HG03060 (cell line): Measurements from ENCODE around the gene SIAE.
A peak's percentile ranks its signal among the peaks of the same experiment; 100 is the strongest.
"Not testable (repeated sequence)": the region's sequence is repeated elsewhere in the genome, so short reads cannot be mapped to it uniquely, and the experiment has no call there.

Source experiments
- ATAC-seq: cut with Tn5 transposase; IDR thresholded peaks from one replicate; pipeline ENCODE4 v1.9.1; 2021; ENCODE audit warnings: low read depth, moderate number of reproducible peaks; ENCODE audit not compliant: unreplicated experiment

Gene SIAE

GRCh38 chr11:124629961-124630360 is 43.6 kb downstream of the SIAE start:
- no peak for ATAC-seq

DNA sequence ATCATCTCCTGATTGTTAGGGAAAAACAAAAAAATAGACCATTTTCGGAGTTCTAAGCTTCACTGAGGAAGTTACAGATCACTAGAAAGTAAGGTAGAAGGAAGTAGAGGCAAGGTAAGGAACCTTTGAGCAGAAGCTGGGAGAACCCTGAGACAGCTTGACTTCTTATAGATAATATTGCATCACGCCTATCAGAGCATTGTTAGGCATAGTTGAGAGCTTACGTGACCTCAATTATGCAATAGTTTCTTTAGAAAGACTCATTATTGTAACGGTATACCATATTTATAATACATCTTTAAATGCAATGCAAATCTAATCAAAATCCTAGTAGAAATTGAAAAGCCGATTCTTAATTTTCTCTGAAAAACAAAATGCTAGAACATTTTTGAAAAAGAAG is 46.0 kb downstream of the SIAE start:
- ATAC-seq, result no peak

DNA sequence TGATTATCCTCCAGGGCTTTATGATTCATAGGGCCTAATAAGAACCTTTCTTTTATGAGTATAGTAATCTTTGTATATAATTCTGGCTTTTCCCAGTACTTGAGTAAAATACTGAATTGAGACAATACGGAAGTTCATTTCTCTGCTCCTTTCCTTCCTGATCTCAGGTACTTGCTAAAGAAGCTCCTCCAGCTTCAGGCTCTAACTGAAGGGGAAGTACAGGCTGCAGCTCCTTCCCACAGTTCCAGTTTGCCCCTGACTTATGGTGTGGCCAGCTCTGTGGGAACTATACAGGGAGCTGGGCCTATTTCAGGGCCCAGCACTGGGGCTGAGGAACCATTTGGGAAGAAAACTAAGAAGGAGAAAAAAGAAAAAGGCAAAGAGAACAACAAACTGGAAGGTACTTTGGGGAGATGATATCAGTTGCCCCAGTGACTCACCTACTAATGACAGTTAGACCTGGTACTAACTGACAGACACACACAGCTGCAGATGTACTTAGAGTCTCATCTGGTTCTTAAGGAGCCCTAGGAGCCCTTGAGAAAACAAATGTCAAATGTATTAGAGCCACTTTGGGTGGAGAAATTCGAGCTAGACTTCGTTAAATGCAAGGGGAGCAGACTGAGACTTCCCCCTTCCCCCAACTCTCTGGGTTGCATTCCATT is 47.9 kb downstream of the SIAE start:
- ATAC-seq, result no peak

DNA sequence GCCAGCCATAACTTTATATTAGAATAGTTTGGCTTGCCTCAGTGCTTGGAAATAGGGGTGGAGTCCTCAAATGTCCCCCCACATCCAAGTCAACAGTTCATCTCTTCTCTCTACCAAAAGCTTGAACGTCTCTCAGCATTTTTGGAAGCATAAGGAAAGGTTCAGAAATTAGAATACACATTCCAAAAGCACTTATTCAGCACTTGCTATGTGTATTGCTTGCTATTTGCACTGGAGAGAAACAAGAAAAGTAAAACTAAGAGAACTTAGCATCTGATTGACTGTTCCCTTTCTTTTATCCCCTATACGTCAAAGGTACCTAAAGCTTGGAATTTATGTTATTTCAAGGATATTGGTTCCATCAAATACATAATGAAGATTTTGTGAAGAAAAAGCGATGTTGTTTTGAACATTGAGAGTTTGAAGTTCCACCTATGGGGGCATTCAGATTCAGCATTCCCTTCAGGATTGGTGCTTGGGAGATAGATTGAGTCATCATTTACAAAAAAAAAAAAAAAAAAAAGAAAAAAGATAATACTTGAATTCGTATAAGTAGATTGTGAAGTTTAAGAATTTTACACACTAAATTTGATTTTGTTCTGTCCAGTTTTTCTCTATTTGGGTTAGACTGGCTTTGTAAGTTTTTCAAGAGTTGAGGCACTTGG is 49.5 kb downstream of the SIAE start:
- ATAC-seq, result no peak

DNA sequence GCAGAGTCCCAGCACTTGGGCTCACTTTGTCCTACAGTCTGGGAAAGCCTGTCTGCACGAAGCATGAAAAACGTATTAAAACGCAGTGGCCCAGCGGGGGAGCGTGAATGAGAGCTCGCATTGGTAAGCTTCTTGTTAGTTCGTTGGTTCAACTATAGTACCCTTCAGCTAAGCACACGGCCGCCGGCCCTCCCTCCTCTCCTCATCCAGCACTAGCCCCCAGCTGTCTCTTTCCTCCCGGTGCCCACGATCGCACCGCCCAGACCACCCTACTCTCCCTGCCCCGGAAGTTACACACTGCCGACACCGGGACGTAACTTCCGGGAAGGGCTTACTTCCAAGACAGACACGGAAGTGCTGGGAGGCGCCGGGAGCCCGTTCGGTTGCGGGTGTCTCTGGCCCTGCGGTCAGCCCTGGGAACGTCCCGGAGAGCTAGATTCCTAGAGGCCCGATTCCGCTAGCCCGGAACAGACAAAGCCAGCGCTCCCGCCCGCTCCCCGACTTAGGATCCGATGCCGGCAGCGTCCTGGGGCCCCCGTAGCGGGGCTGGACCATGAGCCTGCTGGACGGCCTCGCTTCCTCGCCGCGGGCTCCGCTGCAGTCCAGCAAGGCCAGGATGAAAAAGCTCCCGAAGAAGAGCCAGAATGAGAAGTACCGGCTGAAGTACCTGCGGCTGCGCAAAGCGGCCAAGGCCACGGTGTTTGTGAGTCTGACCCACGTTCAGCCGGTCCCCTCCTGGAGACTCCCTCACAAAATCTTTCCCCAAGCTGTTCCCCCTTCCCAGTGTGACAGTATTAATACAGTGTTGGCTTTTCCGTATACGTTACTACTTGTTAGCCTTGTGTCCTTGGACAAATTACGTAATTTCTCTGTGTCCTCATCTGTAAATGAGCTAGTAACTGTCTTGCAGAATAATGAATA is 50.7 kb downstream of the SIAE start, which contains the start of gene TBRG1:
Gene TBRG1, plus strand, starts transcription at position 334 of the 921 bp plus-strand sequence. Its CDS starts 220 bp downstream, at position 554.
- ATAC-seq, result peak; percentile 94

GRCh38 chr11:124618863-124619262 is 54.7 kb downstream of the SIAE start:
- ATAC-seq, result no peak

DNA sequence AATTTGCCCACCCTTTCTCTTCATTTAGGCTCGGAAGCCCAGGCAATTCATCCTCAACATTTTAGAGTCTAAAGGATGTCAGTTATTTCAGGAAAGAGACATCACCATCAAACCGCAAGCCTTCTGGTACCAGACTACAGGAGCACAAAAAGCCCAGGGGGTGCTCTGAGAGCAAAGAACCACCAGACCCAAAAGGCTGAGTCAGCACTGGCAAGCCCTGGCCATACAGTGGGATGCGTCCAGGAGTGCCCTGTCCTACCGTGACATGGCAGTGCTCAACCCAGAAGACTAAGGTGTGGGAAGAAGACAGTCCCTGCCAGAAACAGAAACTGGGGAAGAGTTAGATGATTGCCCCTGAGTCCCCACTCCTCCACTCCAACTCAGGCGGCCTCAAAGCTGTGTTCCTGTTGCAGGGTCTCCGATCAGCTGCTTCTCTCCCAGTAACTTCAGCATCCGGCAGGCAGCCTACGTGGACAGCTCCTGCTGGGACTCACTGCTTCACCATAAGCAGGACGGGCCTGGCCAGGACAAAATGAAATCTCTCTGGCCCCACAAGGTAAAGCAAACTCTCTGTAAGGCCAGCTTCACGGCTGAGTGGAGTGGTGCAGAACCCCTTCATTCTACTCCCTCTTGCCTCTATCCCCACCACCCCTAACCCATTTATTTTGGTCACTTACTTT is 60.8 kb downstream of the SIAE start:
- no peak for ATAC-seq

- no peak for ATAC-seq
These were observed 61.5 kb downstream of the SIAE start for GRCh38 chr11:124612045-124612444.

DNA sequence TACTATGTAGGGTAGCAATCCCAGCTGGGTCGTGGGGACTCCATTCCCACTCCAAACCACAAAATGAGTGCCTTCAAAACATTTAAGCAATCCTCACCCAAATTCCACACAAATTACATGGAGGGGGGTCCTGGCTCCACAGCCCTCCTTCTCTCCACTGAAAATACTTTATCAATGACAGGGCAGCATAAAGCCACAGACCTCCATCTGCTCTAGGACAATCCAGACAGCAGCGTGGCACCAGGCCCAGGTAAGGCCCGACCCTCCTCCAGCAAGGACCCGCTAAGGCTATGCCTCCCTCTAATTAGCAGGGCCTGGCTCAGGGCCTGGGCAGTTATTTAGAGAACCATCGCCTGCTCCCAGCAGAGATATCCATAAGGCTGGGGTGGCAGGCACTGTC is 62.5 kb downstream of the SIAE start, which contains the start of gene PANX3:
Gene PANX3, plus strand, starts transcription at position 365 of the 400 bp plus-strand sequence. CDS start 129 bp downstream, outside the sequence.
- ATAC-seq, result no peak

DNA sequence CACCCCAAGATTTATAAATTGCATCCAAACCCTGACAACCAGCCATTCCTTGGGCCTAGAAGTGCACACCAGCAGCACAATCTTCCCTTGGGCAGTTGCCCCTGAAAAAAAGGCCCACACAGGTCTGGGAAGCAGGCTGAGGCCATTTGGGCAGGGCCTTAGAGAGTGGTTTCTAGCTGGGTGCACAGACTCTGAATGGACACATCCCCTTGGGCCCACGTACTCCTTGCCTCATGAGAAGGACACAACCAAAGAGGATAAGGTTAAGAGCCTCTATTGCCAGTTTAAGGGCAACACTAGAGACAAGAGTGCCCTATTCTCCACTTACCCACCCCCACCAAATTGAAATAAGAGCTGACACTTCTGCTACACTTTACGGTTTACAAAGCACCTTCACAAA is 63.2 kb downstream of the SIAE start:
- ATAC-seq, result no peak

DNA sequence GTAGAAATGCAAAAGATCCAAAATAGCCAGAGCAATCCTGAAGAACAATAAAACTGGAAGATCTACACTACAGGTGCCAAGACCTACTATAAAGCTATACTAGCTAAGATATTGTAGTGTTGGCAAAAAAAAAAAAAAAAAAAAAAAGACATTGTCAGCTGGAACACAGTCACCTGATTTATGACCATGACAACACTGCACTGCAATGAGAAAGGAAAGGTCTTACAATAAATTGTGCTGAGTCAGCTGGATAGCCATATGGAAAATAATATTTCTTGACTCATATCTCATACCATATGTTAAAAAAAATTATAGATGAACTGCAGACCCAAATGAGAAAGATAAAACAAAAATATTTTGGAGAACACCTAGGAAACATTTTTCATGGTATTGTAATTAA is 65.4 kb downstream of the SIAE start:
- ATAC-seq, result no peak

DNA sequence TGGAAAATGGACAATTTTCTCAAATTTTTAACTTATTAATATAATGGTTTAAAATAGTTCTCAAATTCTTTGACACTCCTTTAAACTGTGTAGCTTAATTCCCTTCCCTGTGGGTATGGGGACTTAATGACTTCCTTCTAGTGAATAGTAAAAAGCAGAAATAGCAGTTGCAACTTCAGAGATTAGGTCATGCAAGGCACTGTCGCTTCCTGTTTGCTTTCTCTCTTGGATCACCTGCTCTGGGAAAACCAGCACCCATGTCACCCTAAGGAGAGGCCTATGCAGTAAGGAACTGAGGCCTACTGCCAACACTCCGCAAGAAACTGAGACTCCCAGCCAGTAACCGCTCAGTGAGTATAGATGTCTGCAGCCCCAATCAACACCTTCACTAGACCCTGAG is 67.8 kb downstream of the SIAE start:
- no peak for ATAC-seq

- ATAC-seq, result not testable (repeated sequence)
These were observed 70.8 kb downstream of the SIAE start for GRCh38 chr11:124602723-124603122.

DNA sequence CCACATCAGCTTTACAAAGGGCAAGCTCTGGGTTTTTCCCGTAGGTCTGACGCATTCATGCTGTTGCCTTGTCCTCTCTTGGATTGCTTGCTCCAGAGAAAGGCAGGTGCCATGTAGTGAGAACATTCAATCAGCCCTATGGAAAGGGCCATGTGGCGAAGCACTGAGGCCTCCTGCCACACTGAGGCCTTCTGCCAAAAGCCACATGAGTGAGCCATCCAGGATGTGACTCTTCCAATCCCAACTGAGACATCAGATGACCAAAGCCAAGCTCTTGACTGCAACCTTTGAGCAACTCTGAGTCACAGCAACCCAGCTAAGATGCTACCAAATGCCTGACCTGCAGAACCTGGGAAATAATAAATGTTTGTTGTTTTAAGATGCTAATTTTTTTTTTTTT is 71.3 kb downstream of the SIAE start:
- no peak for ATAC-seq

DNA sequence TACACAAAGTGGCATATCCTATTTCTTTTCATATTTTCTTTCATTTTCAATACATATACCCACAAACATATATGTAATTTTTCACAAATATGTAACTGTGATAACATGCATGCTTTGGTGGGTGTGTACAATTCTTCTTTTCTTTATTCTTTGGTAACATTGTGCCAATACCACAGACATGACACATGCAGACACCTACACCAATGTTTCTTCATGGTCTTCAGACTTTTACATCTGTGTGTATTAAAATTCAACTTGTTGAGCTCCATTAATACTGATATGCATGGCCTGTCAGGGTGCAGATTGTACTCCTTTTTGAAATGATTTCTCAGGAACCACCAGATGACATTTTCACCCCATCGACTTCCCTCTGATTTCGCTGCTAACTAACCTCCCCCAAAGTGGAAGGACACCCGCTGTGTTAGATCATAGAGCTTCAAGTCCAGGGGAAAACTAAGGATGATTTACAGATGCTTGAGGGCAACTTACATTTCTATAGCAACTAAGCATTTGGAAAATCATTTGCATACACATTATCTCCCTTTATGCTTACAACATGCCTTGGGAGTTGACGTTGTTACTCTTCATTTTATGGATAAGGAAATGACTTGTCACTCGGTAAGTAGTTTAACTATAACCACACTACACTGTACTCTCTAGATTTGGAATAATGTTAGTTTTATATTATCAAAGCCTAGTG is 72.8 kb downstream of the SIAE start:
- no peak for ATAC-seq

- no peak for ATAC-seq
These were observed 75.9 kb downstream of the SIAE start for GRCh38 chr11:124597626-124598025.

GRCh38 chr11:124595302-124595701 is 78.2 kb downstream of the SIAE start:
- no peak for ATAC-seq

DNA sequence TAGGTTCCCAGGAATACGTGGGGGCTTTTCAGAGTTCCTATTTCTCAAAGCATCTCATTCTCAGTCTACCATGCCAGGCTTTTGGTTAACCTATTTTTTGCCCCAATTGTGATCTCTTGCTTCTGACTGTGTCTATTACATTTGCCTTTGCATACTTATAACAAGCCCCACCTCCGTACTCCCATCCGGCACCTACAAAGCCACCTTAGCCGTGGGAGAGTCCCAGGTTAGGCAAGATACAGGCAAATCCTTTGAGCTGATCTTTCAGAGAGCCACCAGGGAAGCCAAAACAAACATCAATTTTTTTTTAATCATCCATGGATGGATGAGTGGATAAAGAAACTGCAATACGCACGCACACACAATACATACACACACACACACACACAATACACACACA is 80.9 kb downstream of the SIAE start:
- no peak for ATAC-seq

GRCh38 chr11:124591430-124591829 is 82.1 kb downstream of the SIAE start:
- no peak for ATAC-seq
